ENCODE results near the gene ATP8B4.
"Not testable (repeated sequence)": the region's sequence is repeated elsewhere in the genome, so short reads cannot be mapped to it uniquely, and the experiment has no call there.

ATP8B4 gene

GRCh38 chr15:50140098-50140497, 21.1 kb upstream of the ATP8B4 start:
- DNase-seq (ENCODE audit: extremely low spot score) = no peak
- TF ChIP-seq CTCF (IDR thresholded peaks at IDR 0.05; ENCODE audit: control extremely low read depth, extremely low read depth, low read depth, missing control alignments) = no peak
- ChIA-PET CTCF (interaction anchor here (0.8 to 1.6 kb wide), 4 partner anchors 11 to 904 kb away, joined by 3 read pairs; no protein-coding TSS in a partner anchor), POLR2A (no interaction called here)

GRCh38 chr15:50138391-50138790, 19.4 kb upstream of the ATP8B4 start:
- ChIA-PET CTCF (interaction anchor here (1.2 to 2.8 kb wide), 2 partner anchors 13 to 177 kb away, joined by 3 to 8 read pairs; no protein-coding TSS in a partner anchor), POLR2A (no interaction called here)
- no peak for TF ChIP-seq CTCF (IDR thresholded peaks at IDR 0.05; ENCODE audit: control extremely low read depth, extremely low read depth, low read depth, missing control alignments)
- DNase-seq (ENCODE audit: extremely low spot score) = no peak

- DNase-seq (ENCODE audit: extremely low spot score) = no peak
- TF ChIP-seq CTCF (IDR thresholded peaks at IDR 0.05; ENCODE audit: control extremely low read depth, extremely low read depth, low read depth, missing control alignments) = no peak
- ChIA-PET POLR2A (no interaction called here), CTCF (interaction anchor here (1.0 to 2.8 kb wide), 4 partner anchors 9 to 178 kb away, joined by 3 to 8 read pairs (median 4); no protein-coding TSS in a partner anchor)
Observed at GRCh38 chr15:50137893-50138292, 18.9 kb upstream of the ATP8B4 start.

GRCh38 chr15:50137330-50137761, 18.3 kb upstream of the ATP8B4 start:
- DNase-seq (ENCODE audit: extremely low spot score) = no peak
- ChIA-PET CTCF (interaction anchor here (1.0 to 2.8 kb wide), 4 partner anchors 8 to 178 kb away, joined by 3 to 8 read pairs (median 4); no protein-coding TSS in a partner anchor), POLR2A (no interaction called here)
- no peak for TF ChIP-seq CTCF (IDR thresholded peaks at IDR 0.05; ENCODE audit: control extremely low read depth, extremely low read depth, low read depth, missing control alignments)

GRCh38 chr15:50135031-50135551, 16.1 kb upstream of the ATP8B4 start:
- DNase-seq (ENCODE audit: extremely low spot score) = no peak
- TF ChIP-seq CTCF (IDR thresholded peaks at IDR 0.05; ENCODE audit: control extremely low read depth, extremely low read depth, low read depth, missing control alignments) = no peak
- CTCF ChIA-PET = interaction anchor here (1.7 to 2.5 kb wide), 2 partner anchors 9 to 20 kb away, joined by 5 to 17 read pairs; no protein-coding TSS in a partner anchor
- POLR2A ChIA-PET = no interaction called here

GRCh38 chr15:50134524-50135024, 15.5 kb upstream of the ATP8B4 start:
- TF ChIP-seq CTCF (IDR thresholded peaks at IDR 0.05; ENCODE audit: control extremely low read depth, extremely low read depth, low read depth, missing control alignments) = no peak
- POLR2A ChIA-PET = no interaction called here
- DNase-seq (ENCODE audit: extremely low spot score) = no peak
- CTCF ChIA-PET = interaction anchor here (1.7 to 2.5 kb wide), 2 partner anchors 10 to 20 kb away, joined by 5 to 17 read pairs; no protein-coding TSS in a partner anchor

- CTCF ChIA-PET; DNase-seq (ENCODE audit: extremely low spot score); POLR2A ChIA-PET: not testable (repeated sequence)
Observed at GRCh38 chr15:50132251-50132984, 13.4 kb upstream of the ATP8B4 start.

All from GM10248 (cell line).